Measurements from ENCODE around the gene NDUFC1.

NDUFC1 gene

GRCh38 chr4:139246166-139246565 lies 56.1 kb downstream of the NDUFC1 start:
- Histone ChIP-seq H3K27ac (ENCODE audit: low read depth, low read length) (no peak overlapping the region), H3K56ac (ENCODE audit: low read length) (no peak overlapping the region), H3K4me1 (ENCODE audit: control insufficient read depth, low read depth, low read length) (no peaks in the 10 kb centered on the region), H3K27me3 (ENCODE audit: insufficient read depth, low read length, poor library complexity) (no peaks in the 10 kb centered on the region), H3K36me3 (ENCODE audit: control insufficient read depth, insufficient read depth, low read length) (no peaks in the 10 kb centered on the region), H3K4me3 (ENCODE audit: low read length) (no peak overlapping the region), H4K5ac (ENCODE audit: low read length) (no peak overlapping the region), H2AK5ac (ENCODE audit: low read length) (no peak overlapping the region), H2BK15ac (replicated peaks; ENCODE audit: low read depth) (no peak overlapping the region), H4K8ac (ENCODE audit: low read depth, low read length) (no peak overlapping the region), H3K79me1 (ENCODE audit: low read length) (no peaks in the 10 kb centered on the region), H3K18ac (ENCODE audit: low read length) (no peak overlapping the region), H3K4ac (ENCODE audit: low read depth, low read length) (no peak overlapping the region), H3K4me2 (ENCODE audit: low read length) (no peak overlapping the region), H2BK120ac (ENCODE audit: low read depth, low read length) (no peak overlapping the region), H3K23ac (ENCODE audit: low read length) (no peak overlapping the region), H3K9ac (ENCODE audit: low read length) (no peak overlapping the region), H2BK5ac (ENCODE audit: low read length) (no peak overlapping the region), H3K79me2 (ENCODE audit: control insufficient read depth, insufficient read depth, low read length) (no peaks in the 10 kb centered on the region)
- WGBS (ENCODE audit: extremely low coverage, insufficient coverage, low lambda C conversion rate), result no CpG with 5 or more reads among the region's 3 CpGs
- no peak for DNase-seq

DNA sequence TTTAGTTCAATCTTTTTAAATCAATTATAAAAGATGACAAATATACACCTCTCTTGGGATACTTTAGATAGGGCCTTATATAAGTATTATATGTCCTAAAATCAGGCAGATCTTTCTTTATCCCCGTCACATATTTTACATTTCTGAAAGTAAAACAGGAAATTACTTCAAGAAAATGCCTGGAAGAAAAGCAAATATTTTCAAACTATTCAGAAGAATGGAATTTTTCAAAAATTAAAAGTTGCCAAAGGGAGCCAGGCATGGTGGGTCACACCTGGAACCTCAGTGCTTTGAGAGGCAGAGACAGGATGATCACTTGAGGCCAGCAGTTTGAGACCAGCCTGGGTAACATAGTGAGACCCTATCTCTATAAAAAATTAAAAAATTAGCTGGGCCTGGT lies 56.7 kb downstream of the NDUFC1 start:
- Histone ChIP-seq H2AK5ac (ENCODE audit: low read length) (no peak overlapping the region), H2BK15ac (replicated peaks; ENCODE audit: low read depth) (no peak overlapping the region), H2BK5ac (ENCODE audit: low read length) (no peak overlapping the region), H3K23ac (ENCODE audit: low read length) (no peak overlapping the region), H3K56ac (ENCODE audit: low read length) (no peak overlapping the region), H3K79me1 (ENCODE audit: low read length) (no peaks in the 10 kb centered on the region), H4K5ac (ENCODE audit: low read length) (no peak overlapping the region), H4K8ac (ENCODE audit: low read depth, low read length) (no peak overlapping the region), H3K4ac (ENCODE audit: low read depth, low read length) (no peak overlapping the region), H3K4me3 (ENCODE audit: low read length) (no peak overlapping the region), H3K36me3 (ENCODE audit: control insufficient read depth, insufficient read depth, low read length) (no peaks in the 10 kb centered on the region), H3K27ac (ENCODE audit: low read depth, low read length) (no peak overlapping the region), H2BK120ac (ENCODE audit: low read depth, low read length) (no peak overlapping the region), H3K4me2 (ENCODE audit: low read length) (no peak overlapping the region), H3K27me3 (ENCODE audit: insufficient read depth, low read length, poor library complexity) (no peaks in the 10 kb centered on the region), H3K9ac (ENCODE audit: low read length) (no peak overlapping the region), H3K79me2 (ENCODE audit: control insufficient read depth, insufficient read depth, low read length) (no peaks in the 10 kb centered on the region), H3K18ac (ENCODE audit: low read length) (no peak overlapping the region), H3K4me1 (ENCODE audit: control insufficient read depth, low read depth, low read length) (no peaks in the 10 kb centered on the region)
- DNase-seq, result no peak
- no CpG with 5 or more reads among the region's 1 CpG for WGBS (ENCODE audit: extremely low coverage, insufficient coverage, low lambda C conversion rate)

GRCh38 chr4:139243448-139244365 lies 58.6 kb downstream of the NDUFC1 start:
- Histone ChIP-seq H3K27me3 (ENCODE audit: insufficient read depth, low read length, poor library complexity) (no peaks in the 10 kb centered on the region), H3K79me2 (ENCODE audit: control insufficient read depth, insufficient read depth, low read length) (no peaks in the 10 kb centered on the region), H4K8ac (ENCODE audit: low read depth, low read length) (no peak overlapping the region), H3K56ac (ENCODE audit: low read length) (no peak overlapping the region), H2BK15ac (replicated peaks; ENCODE audit: low read depth) (no peak overlapping the region), H2BK5ac (ENCODE audit: low read length) (no peak overlapping the region), H3K23ac (ENCODE audit: low read length) (no peak overlapping the region), H3K4me1 (ENCODE audit: control insufficient read depth, low read depth, low read length) (no peaks in the 10 kb centered on the region), H3K4me2 (ENCODE audit: low read length) (no peak overlapping the region), H3K79me1 (ENCODE audit: low read length) (no peaks in the 10 kb centered on the region), H2BK120ac (ENCODE audit: low read depth, low read length) (no peak overlapping the region), H2AK5ac (ENCODE audit: low read length) (no peak overlapping the region), H3K36me3 (ENCODE audit: control insufficient read depth, insufficient read depth, low read length) (no peaks in the 10 kb centered on the region), H3K9ac (ENCODE audit: low read length) (no peak overlapping the region), H3K18ac (ENCODE audit: low read length) (no peak overlapping the region), H3K27ac (ENCODE audit: low read depth, low read length) (no peak overlapping the region), H3K4ac (ENCODE audit: low read depth, low read length) (no peak overlapping the region), H4K5ac (ENCODE audit: low read length) (no peak overlapping the region), H3K4me3 (ENCODE audit: low read length) (no peak overlapping the region)
- no peak for DNase-seq
- no CpG with 5 or more reads among the region's 12 CpGs for WGBS (ENCODE audit: extremely low coverage, insufficient coverage, low lambda C conversion rate)

GRCh38 chr4:139242511-139243051 lies 59.7 kb downstream of the NDUFC1 start:
- Histone ChIP-seq H3K9ac (ENCODE audit: low read length) (no peak overlapping the region), H2BK120ac (ENCODE audit: low read depth, low read length) (no peak overlapping the region), H3K56ac (ENCODE audit: low read length) (no peak overlapping the region), H2BK15ac (replicated peaks; ENCODE audit: low read depth) (no peak overlapping the region), H3K36me3 (ENCODE audit: control insufficient read depth, insufficient read depth, low read length) (no peaks in the 10 kb centered on the region), H3K4ac (ENCODE audit: low read depth, low read length) (no peak overlapping the region), H3K79me2 (ENCODE audit: control insufficient read depth, insufficient read depth, low read length) (no peaks in the 10 kb centered on the region), H4K5ac (ENCODE audit: low read length) (no peak overlapping the region), H3K79me1 (ENCODE audit: low read length) (no peaks in the 10 kb centered on the region), H3K4me3 (ENCODE audit: low read length) (no peak overlapping the region), H3K27ac (ENCODE audit: low read depth, low read length) (no peak overlapping the region), H2AK5ac (ENCODE audit: low read length) (no peak overlapping the region), H2BK5ac (ENCODE audit: low read length) (no peak overlapping the region), H3K4me1 (ENCODE audit: control insufficient read depth, low read depth, low read length) (no peaks in the 10 kb centered on the region), H3K27me3 (ENCODE audit: insufficient read depth, low read length, poor library complexity) (no peaks in the 10 kb centered on the region), H3K18ac (ENCODE audit: low read length) (no peak overlapping the region), H3K4me2 (ENCODE audit: low read length) (no peak overlapping the region), H3K23ac (ENCODE audit: low read length) (no peak overlapping the region), H4K8ac (ENCODE audit: low read depth, low read length) (no peak overlapping the region)
- DNase-seq, result no peak
- no CpG with 5 or more reads among the region's 2 CpGs for WGBS (ENCODE audit: extremely low coverage, insufficient coverage, low lambda C conversion rate)

- Histone ChIP-seq H2BK120ac (ENCODE audit: low read depth, low read length) (no peak overlapping the region), H3K27ac (ENCODE audit: low read depth, low read length) (no peak overlapping the region), H2AK5ac (ENCODE audit: low read length) (no peak overlapping the region), H2BK15ac (replicated peaks; ENCODE audit: low read depth) (no peak overlapping the region), H2BK5ac (ENCODE audit: low read length) (no peak overlapping the region), H3K23ac (ENCODE audit: low read length) (no peak overlapping the region), H3K79me2 (ENCODE audit: control insufficient read depth, insufficient read depth, low read length) (no peaks in the 10 kb centered on the region), H3K4me2 (ENCODE audit: low read length) (no peak overlapping the region), H3K18ac (ENCODE audit: low read length) (no peak overlapping the region), H3K56ac (ENCODE audit: low read length) (no peak overlapping the region), H3K4ac (ENCODE audit: low read depth, low read length) (no peak overlapping the region), H3K9ac (ENCODE audit: low read length) (no peak overlapping the region), H3K4me3 (ENCODE audit: low read length) (no peak overlapping the region), H4K5ac (ENCODE audit: low read length) (no peak overlapping the region), H4K8ac (ENCODE audit: low read depth, low read length) (no peak overlapping the region), H3K4me1 (ENCODE audit: control insufficient read depth, low read depth, low read length) (no peaks in the 10 kb centered on the region), H3K79me1 (ENCODE audit: low read length) (no peaks in the 10 kb centered on the region), H3K36me3 (ENCODE audit: control insufficient read depth, insufficient read depth, low read length) (no peaks in the 10 kb centered on the region), H3K27me3 (ENCODE audit: insufficient read depth, low read length, poor library complexity) (no peaks in the 10 kb centered on the region)
- no peak for DNase-seq
- WGBS (ENCODE audit: extremely low coverage, insufficient coverage, low lambda C conversion rate), result no CpG with 5 or more reads among the region's 12 CpGs
These were observed 60.5 kb downstream of the NDUFC1 start for GRCh38 chr4:139241784-139242151.

All from mesendoderm (in vitro differentiated cells).